NOMO-1 treated with DMSO at 0.1 percent for 48 hours (cell line): Measurements from ENCODE around the gene VAV1.

Experiments used
- DNase-seq: peaks from one replicate; lab custom pipeline; 2025; ENCODE audit not compliant: unreplicated experiment; lab: John Stamatoyannopoulos, UW

Gene VAV1, protein sequence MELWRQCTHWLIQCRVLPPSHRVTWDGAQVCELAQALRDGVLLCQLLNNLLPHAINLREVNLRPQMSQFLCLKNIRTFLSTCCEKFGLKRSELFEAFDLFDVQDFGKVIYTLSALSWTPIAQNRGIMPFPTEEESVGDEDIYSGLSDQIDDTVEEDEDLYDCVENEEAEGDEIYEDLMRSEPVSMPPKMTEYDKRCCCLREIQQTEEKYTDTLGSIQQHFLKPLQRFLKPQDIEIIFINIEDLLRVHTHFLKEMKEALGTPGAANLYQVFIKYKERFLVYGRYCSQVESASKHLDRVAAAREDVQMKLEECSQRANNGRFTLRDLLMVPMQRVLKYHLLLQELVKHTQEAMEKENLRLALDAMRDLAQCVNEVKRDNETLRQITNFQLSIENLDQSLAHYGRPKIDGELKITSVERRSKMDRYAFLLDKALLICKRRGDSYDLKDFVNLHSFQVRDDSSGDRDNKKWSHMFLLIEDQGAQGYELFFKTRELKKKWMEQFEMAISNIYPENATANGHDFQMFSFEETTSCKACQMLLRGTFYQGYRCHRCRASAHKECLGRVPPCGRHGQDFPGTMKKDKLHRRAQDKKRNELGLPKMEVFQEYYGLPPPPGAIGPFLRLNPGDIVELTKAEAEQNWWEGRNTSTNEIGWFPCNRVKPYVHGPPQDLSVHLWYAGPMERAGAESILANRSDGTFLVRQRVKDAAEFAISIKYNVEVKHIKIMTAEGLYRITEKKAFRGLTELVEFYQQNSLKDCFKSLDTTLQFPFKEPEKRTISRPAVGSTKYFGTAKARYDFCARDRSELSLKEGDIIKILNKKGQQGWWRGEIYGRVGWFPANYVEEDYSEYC

DNA sequence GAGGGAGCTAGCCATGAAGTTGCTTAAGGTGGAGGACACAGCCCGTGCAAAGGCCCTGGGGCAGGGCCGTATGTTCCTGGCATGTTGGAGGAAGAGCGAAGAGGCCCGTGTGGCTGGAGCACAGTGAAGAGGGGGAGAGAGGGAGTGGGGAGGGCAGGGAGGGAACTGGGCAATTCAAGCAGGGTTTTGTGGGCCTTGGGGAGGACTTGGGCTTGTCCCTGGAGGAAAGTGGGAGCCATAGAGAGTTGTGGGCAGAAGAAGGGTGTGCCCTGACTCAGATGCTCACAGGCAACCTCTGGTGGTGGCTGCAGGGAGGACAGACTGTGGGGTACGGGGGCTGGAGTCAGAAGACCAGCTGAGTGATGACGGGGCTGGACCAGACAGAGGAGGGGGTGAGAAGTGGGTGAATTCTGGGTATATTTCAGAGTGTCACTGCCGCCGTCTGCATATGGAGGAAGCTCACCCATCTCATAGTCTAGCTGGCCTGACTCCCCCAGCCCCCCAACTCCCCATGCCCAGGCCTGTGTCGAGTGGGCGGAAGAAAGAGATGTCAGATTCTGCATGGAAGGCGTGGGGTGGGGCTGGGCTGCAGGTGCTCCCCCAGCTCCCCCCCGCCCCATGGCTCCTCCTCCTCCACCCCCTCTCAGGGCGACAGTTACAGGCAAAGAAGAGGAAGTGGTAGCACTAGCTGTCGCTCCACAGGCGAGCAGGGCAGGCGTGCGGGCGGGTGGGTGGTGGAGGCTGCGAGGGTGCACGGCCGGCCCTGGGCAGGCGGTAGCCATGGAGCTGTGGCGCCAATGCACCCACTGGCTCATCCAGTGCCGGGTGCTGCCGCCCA, at the start of gene VAV1:
TSS of gene VAV1 (plus strand) at position 681 of the 838 bp plus-strand sequence. CDS start at position 781, 100 bp downstream.
- peak; percentile 88 for DNase-seq

DNA sequence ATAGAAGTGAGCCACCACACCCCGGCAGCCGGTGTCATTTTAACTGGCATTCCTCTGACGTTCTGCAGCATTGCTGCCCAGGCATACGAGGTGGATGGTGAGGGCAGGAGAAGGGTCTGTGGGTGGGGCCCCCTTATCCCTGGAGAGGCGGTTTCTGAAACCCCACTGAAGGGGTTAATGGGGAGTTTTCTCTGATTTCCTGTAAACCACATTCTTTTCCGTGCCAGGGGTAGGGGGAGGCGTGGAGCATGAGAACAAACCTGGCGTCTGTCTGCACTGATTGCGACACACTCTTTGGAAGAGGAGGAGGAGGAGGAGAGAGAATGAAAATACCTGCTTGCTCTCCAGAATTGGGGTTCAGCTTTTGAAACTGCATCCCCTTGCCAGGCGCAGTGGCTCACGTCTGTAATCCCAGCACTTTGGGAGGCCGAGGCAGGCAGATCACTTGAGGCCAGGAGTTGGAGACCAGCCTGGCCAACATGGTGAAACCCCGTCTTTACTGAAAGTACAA, 49.3 kb upstream of the VAV1 start:
- DNase-seq, result no peak

DNA sequence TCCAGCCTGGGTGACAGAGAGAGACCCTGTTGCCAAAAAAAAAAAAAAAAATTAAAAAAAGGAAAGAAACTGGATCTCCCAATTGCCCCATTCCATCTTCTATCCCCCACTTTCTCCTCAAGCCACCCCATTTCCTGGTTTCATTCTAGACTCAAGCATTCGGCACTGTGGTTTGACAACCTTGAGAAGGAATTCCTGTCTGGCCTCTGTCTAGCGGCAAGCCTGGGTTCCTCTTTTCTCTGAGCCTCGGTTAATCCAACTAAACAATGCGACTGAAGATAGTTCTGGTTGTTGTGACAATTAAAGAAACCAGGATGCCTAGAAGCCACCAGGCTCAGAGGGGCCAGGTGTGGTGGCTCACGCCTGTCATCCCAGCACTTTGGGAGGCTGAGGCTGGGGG, 48.8 kb upstream of the VAV1 start:
- peak; percentile 51 for DNase-seq

DNA sequence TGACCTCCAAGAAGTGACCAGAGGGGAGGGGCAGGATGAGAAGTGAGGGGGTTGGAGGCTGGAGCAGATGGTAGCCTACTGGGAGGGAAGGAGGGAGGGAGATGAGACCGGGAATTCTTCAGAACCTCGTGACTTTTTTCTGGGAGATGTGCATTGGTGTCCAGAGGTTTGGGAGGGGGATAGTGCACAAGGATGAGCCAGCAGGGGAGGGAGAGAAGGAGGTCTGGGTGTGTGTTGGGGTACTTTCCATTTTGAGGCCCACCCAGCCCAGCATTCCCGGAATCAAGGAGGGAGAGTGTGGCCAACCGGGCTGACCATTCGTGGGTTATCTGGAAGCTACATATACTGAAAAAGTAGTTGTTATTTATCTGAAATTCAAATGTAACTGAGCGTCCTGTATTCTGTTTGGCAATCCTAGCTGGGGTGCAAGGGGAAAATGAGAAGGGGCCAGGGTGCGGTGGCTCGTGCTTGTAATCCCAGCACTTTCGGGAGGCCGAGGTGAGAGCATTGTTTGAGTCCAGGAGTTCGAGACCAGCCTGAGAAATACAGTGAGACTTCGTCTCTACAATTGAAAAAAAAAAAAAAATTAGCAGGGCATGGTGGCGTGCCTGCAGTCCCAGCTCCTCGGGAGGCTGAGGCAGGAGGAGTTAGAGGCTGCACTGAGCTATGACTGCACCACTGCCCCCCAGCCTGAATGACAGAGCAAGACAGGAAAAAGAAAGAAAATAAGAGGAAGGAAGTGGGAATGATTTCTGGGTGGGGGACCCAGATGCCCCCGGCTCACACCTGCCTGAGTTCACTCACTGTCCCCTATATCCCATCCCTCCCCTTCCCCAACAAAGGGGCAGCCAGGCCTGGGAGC, 47.6 kb upstream of the VAV1 start:
- no peak for DNase-seq

DNA sequence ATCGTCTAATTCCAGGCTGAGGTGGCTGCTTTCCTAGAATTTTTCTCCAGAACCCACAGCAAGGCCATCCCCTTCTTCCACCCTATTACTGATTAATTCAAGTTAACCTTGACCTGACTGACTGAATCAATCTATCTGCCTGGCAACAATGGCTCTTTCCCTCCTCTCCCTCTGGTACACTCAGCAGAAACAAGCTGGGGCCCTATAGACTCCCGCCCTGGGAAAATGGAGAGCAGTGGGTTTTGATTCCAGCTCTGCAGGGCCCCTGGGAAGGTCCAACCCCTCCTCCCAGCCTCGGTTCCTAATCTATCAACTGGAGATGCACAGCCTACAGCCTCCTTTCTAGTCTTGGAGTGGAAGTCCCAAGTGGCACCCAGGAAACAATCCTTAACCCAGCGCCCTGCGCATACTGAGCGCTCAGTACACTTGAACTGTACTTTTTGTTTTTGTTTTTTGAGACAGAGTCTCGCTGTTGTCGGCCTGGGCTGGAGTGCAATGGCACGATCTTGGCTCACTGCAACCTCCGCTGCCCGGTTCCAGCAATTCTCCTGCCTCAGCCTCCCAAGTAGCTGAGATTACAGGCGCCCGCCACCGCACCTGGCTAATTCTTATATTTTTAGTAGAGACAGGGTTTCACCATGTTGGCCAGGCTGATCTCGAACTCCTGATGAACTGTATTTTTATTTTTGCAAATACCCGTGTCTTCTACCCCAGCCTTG, 46.8 kb upstream of the VAV1 start:
- DNase-seq, result no peak

DNA sequence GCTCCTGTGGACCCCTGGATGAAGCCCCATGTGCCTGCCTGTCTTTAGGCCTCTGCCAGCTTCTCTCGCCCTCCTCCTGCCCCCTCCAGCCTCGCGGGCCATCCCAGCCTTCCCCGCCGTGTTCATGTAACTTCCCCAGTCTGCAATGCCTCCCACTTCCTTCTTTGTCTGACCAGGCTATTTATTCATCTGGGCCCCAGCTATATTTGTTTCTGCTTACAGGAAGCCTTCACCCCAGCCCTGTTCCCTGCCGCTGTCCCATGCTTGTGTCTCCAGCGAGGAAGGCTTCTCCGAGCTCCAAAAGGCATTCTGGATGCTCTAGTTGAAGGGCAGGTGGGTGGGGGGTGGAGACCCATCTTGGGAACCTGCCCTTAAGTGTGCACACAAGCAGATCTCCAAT, 44.2 kb upstream of the VAV1 start:
- peak; percentile 80 for DNase-seq

DNA sequence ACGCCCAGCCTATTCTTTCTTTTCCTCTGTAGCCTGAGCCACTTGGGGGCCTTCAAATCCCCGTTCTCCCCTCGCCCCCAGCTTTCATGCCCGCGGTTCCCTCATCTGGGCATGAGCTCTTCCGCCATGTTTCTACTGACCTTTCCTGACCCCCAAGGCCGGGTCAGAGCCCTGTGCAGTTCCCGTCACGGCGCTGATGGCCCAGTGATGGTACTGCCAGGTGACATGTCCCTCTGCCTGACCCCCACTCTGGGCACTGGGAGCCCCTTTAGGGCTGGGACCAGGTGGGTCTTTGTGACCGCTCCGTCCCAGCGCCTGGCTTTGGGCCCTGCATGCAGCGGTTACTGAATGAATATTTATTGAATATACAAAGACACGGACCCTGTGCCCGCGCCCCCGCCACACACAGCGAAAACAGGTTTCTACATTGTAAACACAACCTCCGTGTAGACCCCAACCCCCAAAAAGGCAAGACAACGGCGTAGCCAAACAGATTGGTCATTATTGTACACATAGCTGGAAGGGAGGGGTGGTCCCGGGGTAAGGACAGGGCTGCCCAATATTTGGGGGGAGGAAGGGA, 42.8 kb upstream of the VAV1 start:
- no peak for DNase-seq

DNA sequence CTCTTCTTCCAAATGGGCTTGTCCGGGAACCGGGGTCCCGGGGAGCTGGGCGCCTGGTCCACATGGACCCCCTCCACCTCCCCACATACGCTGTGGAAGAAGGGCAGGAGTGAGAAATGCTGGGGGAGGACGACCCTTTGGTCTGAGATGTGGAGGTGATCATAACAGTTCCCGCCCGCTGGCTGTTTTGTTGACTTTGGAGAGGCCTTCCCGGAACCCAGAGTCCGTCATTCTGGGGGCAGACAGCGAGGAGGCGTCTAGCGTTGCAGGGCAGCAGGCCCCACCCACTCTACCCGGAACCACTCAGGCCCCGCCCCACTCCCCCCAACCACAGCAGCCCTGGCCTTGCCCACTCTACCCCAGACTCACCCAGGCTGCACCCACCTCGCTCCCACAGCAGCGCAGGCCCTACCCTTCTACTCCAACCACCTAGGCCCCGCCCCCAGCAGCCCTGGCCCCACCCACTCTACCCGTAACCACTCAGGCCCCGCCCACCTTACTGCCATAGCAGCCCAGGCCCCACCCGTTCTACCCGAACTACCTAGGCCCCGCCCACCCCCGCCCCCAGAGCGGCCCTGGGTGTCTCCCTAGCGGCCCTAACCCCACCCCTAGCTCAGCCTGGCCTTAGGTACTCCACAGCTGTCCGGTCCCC, 42.2 kb upstream of the VAV1 start:
- peak; percentile 50 for DNase-seq

DNA sequence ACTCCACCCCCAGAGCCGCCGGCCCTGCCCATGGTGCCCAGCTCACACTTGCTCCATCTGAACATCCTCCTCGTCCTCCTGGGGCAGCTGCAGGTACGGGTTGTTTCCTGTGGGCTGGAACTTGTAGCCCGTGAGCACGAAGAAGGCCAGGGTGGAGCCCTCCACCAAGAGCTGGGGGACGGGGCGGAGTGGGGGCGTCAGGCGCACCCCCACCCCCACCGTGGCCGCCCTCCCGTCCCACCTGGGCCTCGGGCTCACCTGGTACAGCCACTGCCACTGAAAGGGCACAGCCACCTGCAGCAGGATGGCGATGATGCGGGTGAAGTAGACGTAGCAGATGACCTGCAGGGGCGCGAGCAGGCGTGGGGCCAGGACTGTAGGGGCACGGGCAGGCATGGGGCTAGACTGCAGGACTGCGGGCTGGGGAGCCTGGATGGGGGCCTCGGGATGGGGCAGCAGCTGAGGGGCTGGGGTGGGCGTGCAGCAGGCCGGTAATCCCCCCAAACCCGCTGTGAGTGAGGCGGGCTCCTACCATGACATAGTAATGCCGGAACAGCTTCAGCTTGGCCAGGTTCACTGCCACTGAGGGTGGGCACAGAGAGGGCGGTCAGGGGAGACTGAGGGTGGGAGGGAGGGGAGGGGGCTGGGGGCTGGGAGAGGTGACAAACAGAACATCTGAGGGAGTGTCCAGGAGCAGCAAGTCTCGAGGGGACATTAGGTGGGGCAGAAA, 41.4 kb upstream of the VAV1 start:
- DNase-seq, result no peak

DNA sequence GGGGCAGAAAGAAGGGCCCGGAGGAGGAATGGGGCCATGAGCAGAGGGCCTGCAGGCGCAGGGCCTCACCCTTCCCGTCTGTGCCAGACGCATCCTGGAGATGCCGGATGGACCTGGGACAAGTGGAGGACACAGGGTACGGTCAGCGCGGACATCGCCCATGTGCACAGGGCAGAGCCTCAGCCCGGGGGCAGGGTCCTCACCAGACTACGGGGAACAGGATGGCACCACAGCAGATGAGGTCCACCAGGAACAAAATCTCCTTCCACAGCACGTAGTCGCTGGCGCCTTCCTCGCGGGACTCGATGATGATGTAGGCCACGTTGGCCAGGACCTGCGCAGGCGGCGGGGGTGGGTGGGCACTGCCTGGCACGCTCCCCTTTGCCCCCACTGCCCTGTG, 40.7 kb upstream of the VAV1 start:
- no peak for DNase-seq

DNA sequence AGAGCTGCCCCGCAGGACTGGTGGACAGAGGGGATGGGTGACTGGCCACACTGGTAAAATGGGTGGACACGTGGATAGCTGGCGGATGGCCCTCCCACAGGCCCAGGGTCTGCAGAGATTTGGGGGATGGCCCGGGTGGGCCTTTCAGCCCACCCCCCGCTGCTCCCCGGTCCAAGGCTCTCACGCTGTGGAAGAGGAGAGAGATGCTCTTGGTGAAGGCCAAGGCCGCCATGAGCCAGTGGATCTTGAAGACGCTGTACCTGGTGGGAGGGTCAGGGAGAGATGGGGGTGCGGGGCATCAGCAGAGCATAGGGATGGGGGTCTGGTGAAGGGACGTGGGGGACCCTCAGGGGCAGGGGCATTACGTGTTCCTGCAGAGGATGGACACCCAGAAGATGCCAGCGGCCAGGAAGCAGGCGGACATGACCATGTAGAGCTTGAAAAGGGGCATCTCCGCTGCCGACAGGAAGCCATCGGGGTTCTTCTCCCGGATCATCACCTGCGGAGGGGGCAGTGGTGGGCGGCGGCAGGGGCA, 39.6 kb upstream of the VAV1 start:
- no peak for DNase-seq

DNA sequence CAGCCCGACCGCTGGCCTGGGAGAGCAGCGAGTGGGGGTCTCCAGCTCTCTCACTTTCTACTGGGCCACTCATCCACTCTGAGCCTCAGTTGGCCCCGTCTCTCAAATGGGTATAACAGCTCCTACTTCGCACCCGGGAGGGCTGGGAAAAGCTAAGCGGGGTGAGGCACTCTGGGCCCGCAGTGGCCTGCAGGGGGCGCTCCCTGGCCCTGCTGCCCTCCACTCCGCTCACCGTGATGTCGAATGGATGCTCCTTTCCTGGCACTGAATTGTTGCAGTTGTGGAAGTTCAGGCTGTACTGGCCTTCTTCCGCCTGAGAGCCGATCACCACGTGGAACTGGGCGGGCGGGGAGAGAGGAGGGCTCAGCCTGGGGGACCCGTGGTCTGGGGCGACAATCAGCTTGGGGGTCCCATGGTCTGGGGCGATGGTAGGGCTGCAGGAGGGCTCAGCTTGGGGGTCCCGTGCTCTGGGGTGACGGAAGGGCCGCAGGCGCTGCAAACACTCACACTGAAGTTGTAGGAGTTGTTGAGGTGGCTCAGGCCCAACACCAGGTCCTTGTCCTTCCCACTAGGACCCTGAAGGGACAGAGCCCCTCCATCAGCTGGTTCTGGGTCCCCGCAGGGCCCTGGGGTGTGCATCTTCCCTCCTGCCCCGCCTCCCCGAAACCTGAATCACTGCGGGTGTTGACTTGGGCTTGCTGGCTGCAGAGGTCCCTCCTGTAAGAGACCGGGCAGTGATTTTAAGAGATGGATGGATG, 39.0 kb upstream of the VAV1 start:
- DNase-seq, result no peak

DNA sequence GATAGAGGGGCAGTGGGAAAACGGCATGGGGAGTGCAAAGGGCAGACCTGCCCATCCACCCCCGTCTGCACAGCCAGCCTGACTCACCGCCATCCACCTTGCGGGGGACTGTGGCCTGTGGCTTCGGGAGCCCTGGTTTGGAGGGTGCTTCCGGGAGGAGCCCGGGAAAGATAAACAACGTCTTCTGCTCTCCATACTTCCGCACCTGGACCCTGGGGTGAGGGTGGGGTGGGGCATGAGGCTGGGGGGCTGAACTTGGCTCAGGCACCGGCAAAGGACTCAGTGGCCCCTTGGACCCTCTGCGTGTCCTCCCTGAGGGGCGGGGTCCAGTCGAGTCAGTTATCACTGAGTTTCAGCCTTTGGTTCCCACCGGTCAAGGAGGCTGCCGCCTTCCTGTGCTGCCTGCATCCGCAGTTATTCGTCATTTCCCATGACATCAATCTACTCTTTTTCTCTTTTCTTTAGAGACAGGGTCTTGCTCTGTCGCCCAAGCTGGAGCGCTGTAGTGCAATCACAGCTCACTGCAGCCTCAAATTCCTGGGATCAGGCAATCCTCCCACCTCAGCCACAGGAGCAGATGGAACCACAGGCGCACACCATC, 38.3 kb upstream of the VAV1 start:
- no peak for DNase-seq

DNA sequence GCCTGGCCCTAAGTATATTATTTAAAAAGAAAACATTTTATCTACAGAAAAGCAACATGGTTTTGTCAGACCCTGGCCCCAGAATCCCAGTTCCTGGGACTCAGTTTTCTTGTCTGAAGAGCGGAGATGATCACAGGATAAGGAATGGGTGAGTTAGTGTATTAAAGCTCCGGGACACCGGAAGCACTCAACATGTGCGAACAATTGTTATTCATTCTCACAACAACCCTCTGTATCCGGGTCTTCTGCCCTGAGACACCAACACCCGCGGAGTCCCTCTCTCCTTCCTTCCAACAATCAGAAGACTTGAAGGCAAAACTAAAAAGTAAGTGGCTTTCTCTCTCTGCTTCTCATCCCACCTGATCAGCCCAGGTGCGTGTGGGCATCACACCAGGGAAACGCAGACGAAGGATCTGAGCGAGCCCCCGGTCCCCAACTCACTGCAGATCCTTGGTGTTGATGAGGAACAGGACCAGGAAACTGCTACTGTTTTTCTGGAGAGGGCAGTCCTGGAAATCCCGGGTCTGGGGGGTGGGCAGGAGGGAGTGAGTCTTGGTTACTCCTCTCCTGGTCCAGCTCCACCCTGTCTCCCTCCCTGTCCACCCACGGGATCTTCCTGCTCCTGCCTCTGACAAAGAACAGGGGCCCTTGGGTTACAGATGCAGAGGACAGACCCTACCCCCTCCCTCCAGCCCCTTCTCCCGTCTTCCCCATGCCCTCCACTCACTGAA, 37.2 kb upstream of the VAV1 start:
- DNase-seq, result no peak

DNA sequence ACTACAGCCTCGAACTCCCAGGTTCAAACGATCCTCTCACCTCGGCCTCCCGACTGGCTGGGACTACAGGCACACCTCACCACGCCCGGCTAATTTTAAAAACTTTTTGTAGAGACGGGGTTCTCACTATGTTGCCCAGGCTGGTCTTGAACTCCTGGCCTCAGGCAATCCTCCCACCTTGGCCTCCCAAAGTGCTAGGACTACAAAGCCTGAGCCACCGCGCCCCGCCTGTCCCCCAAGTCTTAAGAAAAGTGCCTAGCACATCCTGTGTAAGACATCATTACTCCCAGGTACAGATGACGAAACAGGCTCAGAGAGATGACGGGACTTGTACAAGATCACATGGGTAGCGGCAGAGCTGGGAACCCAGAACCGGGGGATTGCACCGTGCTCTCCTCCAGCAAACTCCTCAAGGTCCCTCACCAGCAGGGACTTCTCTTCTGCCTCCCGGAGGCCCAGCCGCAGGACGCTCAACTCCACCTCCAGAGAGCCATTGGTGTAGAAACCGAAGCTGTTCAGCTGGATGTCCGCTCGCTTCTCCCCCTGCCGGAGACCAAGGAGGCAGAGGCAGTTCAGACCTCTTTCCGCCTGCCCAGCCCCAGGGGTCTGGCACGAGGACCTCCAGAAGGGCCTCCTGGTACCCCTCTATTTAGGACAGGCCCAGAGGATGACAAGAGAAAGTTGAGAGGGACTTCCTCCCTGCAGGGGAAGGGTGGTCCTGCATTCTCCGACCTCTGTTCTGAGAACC, 36.2 kb upstream of the VAV1 start:
- peak; percentile 90 for DNase-seq
